ENCODE data around the gene PNMA6A. TPM values are rescaled to one million over a fixed set of nuclear protein-coding genes. Genes with fewer than 3 reads are reported as not detected.
"Not testable (repeated sequence)": the region's sequence is repeated elsewhere in the genome, so short reads cannot be mapped to it uniquely, and the experiment has no call there.

Gene PNMA6A
- total and polyA plus RNA-seq, 2 of the 4 experiments (the other 2 are of a cell fraction): 0.18 to 0.21 TPM

DNA sequence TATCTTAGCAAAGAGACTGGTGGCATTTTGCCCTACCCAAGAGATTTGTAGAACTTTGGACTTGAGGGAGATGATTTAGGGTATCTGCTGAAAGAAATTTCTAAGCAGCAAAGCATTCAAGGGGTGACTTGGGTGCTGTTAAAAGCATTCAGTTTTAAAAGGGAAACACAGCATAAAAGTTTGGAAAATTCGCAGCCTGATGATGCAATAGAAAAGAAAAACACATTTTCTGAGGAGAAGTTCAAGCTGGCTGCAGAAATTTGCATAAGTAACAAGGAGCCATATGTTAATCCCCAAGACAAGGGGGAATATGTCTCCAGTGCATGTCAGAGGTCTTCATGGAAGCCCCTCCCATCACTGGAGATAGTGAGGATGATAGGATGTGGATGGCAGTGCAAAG, 32.7 kb downstream of the PNMA6A start:
- intact Hi-C loops (cut with micrococcal nuclease); H4K20me1 ChIP-seq (ENCODE audit: insufficient read depth, low read length); H2AK5ac ChIP-seq (ENCODE audit: low read depth, low read length); H2AFZ ChIP-seq (replicated peaks; ENCODE audit: low read length, poor library complexity); H3K23ac ChIP-seq (ENCODE audit: low read depth, low read length); BruUV-seq (replicated peaks); H2BK15ac ChIP-seq (ENCODE audit: low read depth, low read length); H4K8ac ChIP-seq (ENCODE audit: low read depth in 2 of 2, low read length in 2 of 2); H3K79me1 ChIP-seq (ENCODE audit: low read depth in 1 of 2, low read length in 2 of 2); H3K4me3 ChIP-seq (ENCODE audit: insufficient read depth, low read depth, low read length); H3K27ac ChIP-seq (ENCODE audit: insufficient read depth, low read length); H3K14ac ChIP-seq (replicated peaks; ENCODE audit: low read depth, low read length); H3K9me1 ChIP-seq (ENCODE audit: insufficient read depth, low read length); H3K18ac ChIP-seq (ENCODE audit: low read depth, low read length); DNase-seq; POLR2A ChIA-PET (ENCODE audit: unreplicated experiment); H3K4ac ChIP-seq (ENCODE audit: low read depth, low read length); H3K27me3 ChIP-seq (ENCODE audit: control insufficient read depth, insufficient read depth, low read length); H3K36me3 ChIP-seq (ENCODE audit: control insufficient read depth, insufficient read depth, low read length); H2AK9ac ChIP-seq (replicated peaks; ENCODE audit: low read depth, low read length, poor library complexity); ATAC-seq (ENCODE audit: low read depth); CTCF ChIA-PET; H3K4me1 ChIP-seq (ENCODE audit: control insufficient read depth, insufficient read depth, low read length); H4K91ac ChIP-seq (ENCODE audit: insufficient read depth, low read depth, low read length); dilution Hi-C loops (cut with HindIII; ENCODE audit: low sequenced_read_pairs, unreplicated experiment); H3K56ac ChIP-seq (ENCODE audit: extremely low read depth, insufficient read depth, low read length); in situ Hi-C loops (cut with MboI; ENCODE audit: low sequenced_read_pairs); H2BK5ac ChIP-seq (ENCODE audit: low read depth, low read length, poor library complexity, severe bottlenecking); H4K5ac ChIP-seq (ENCODE audit: low read depth, low read length); H2BK20ac ChIP-seq (ENCODE audit: low read depth, low read length); H3K4me2 ChIP-seq (ENCODE audit: low read depth, low read length); H3K9me3 ChIP-seq (ENCODE audit: control insufficient read depth, insufficient read depth, low read length); H2BK120ac ChIP-seq (ENCODE audit: low read depth, low read length); H3K9ac ChIP-seq (ENCODE audit: low read depth, low read length): not testable (repeated sequence)
- TF ChIP-seq CEBPB (IDR thresholded peaks at IDR 0.05; ENCODE audit: low read depth, low read length): peak; percentile 12; the same call in 1 of the 2 replicates
- 20% methylated on average over 1 of the region's 1 CpG; no CpG with 5 or more reads in 1 of the 2 experiments for WGBS, 2 experiments (ENCODE audit: extremely low coverage in 2 of 2, insufficient read length in 1 of 2)

DNA sequence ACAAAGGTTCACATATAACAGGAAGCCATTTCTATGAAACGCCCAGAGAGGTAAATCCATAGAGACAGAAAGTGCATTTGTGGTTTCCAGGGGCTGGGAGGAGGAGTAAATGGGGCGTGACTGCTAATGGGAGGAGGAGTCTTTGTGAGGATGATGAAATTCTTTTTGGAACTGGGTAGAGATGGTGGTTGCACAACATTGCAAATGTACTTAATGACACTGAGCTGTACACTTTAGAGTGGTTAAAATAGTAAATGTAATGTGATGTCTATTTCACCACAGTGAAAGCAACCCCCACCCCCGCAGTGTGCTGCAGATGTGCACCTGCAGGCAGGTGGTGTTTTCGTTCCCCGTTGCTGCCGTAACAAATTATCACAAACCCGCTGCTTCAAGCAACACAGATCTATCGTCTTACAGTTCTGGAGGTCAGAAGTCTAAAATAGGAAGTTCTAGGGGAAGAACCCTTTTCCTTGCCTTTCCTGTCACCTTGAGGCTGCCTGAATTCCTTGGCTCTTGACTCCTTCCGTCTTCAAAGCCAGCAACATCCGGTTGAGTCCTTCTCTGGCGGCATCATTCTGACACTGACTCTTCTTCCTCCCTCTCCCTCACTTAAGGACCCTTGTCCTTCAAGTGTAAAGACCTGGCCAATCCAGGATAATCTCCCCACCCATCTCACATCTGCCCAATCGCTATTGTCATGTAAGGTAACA, 34.0 kb downstream of the PNMA6A start:
- H3K36me3 ChIP-seq (ENCODE audit: control insufficient read depth, insufficient read depth, low read length); H3K9ac ChIP-seq (ENCODE audit: low read depth, low read length); H2BK5ac ChIP-seq (ENCODE audit: low read depth, low read length, poor library complexity, severe bottlenecking); CTCF ChIA-PET; H3K56ac ChIP-seq (ENCODE audit: extremely low read depth, insufficient read depth, low read length); H3K4me1 ChIP-seq (ENCODE audit: control insufficient read depth, insufficient read depth, low read length); ATAC-seq (ENCODE audit: low read depth); H4K5ac ChIP-seq (ENCODE audit: low read depth, low read length); H3K14ac ChIP-seq (replicated peaks; ENCODE audit: low read depth, low read length); POLR2A ChIA-PET (ENCODE audit: unreplicated experiment); H3K23ac ChIP-seq (ENCODE audit: low read depth, low read length); H3K4ac ChIP-seq (ENCODE audit: low read depth, low read length); H3K27me3 ChIP-seq (ENCODE audit: control insufficient read depth, insufficient read depth, low read length); H4K91ac ChIP-seq (ENCODE audit: insufficient read depth, low read depth, low read length); dilution Hi-C loops (cut with HindIII; ENCODE audit: low sequenced_read_pairs, unreplicated experiment); H2AK5ac ChIP-seq (ENCODE audit: low read depth, low read length); H3K4me3 ChIP-seq (ENCODE audit: insufficient read depth, low read depth, low read length); H2BK15ac ChIP-seq (ENCODE audit: low read depth, low read length); DNase-seq; H3K4me2 ChIP-seq (ENCODE audit: low read depth, low read length); H4K8ac ChIP-seq (ENCODE audit: low read depth in 2 of 2, low read length in 2 of 2); H3K9me3 ChIP-seq (ENCODE audit: control insufficient read depth, insufficient read depth, low read length); H3K18ac ChIP-seq (ENCODE audit: low read depth, low read length); in situ Hi-C loops (cut with MboI; ENCODE audit: low sequenced_read_pairs); H2AFZ ChIP-seq (replicated peaks; ENCODE audit: low read length, poor library complexity); H2AK9ac ChIP-seq (replicated peaks; ENCODE audit: low read depth, low read length, poor library complexity); BruUV-seq (replicated peaks); H3K9me1 ChIP-seq (ENCODE audit: insufficient read depth, low read length); H2BK20ac ChIP-seq (ENCODE audit: low read depth, low read length); H4K20me1 ChIP-seq (ENCODE audit: insufficient read depth, low read length); H3K79me1 ChIP-seq (ENCODE audit: low read depth in 1 of 2, low read length in 2 of 2); H2BK120ac ChIP-seq (ENCODE audit: low read depth, low read length); intact Hi-C loops (cut with micrococcal nuclease); H3K27ac ChIP-seq (ENCODE audit: insufficient read depth, low read length): not testable (repeated sequence)
- WGBS, 2 experiments (ENCODE audit: extremely low coverage in 2 of 2, insufficient read length in 1 of 2): no CpG with 5 or more reads among the region's 12 CpGs
